Pancreas (tissue), 10 donors: Measurements from ENCODE around the gene SAMD13. TPM values are rescaled to one million over a fixed set of nuclear protein-coding genes. Genes with fewer than 3 reads are reported as not detected.
"Not testable (repeated sequence)": the region's sequence is repeated elsewhere in the genome, so short reads cannot be mapped to it uniquely, and the experiment has no call there.

ENCODE experiments used
- ATAC-seq, 4 donors: fragments of 200-7000 bp; cut with Tn5 transposase; one replicate each; pipeline versions ENCODE4 v1.8.0 to v1.9.1; 2020; ENCODE audit warnings: mild to moderate bottlenecking in 4 of 4, moderate library complexity in 4 of 4
- DNase-seq, 6 donors: peaks; one replicate each; pipeline ENCODE4 v3.0.0-alpha.2; 2020
- FAIRE-seq: peaks from 2 replicates; lab custom pipeline; 2012; peaks lifted over from hg19 to GRCh38; lab: Jason Lieb, UNC
- H3K27ac ChIP-seq, 4 donors: fragments of 200-600 bp; sonication (generic); 1 replicate in 3 of 4; 2 replicates in 1 of 4; pipeline versions ENCODE4 v1.5.0 to v1.8.0; 2020
- H3K27me3 ChIP-seq, 4 donors: fragments of 200-600 bp; one replicate each; pipeline ENCODE4 v1.8.0; 2021
- H3K36me3 ChIP-seq, 3 donors: fragments of 200-600 bp; sonication (generic) in 1 of 3; one replicate each; pipeline versions ENCODE4 v1.5.0 to v1.8.0; 2020 to 2021
- H3K4me1 ChIP-seq, 3 donors: fragments of 200-600 bp; one replicate each; pipeline ENCODE4 v1.8.0; 2021
- H3K4me3 ChIP-seq, 4 donors: fragments of 200-600 bp; sonication (generic) in 2 of 4; one replicate each; pipeline versions ENCODE4 v1.5.0 to v1.8.0; 2020 to 2021
- H3K9me3 ChIP-seq, 4 donors: fragments of 200-600 bp; one replicate each; pipeline ENCODE4 v1.8.0; 2021
- WGBS, 2 donors: extraction: QIAGEN DNeasy Blood & Tissue Kit; methylation state at CpG; one replicate each; pipeline ENCODE4 v1.1.7; 2013; 5-methylcytosine and 5-hydroxymethylcytosine counted together
- intact Hi-C, 3 donors: fragments of 100-400 bp; cut with DNase I; formaldehyde crosslinking; loops; one replicate each; pipeline versions ENCODE4 v1.11.1 to v1.14.2; 2022
- polyA plus RNA-seq, 2 donors: library from polyadenylated mRNA; stranded (reverse); fragments of 200-250 nt; gene quantifications; one replicate each; pipeline ENCODE4 v1.2.3, GENCODE V29; 2013
- total RNA-seq, 6 donors: library from RNA; stranded (reverse); fragmentation: NEBNext Ultra II Directional in 4 of 6; extraction: Animal tissue kit (Norgen Biotek cat#: 25700) in 4 of 6; gene quantifications; one replicate each; pipeline versions ENCODE4 v1.2.1 to v1.2.4, GENCODE V29; 2021 to 2023
- TF ChIP-seq, protein P1 (sequence below), 4 donors: fragments of 200-600 bp; sonication (generic) in 3 of 4; IDR thresholded peaks; one replicate each; pipeline versions ENCODE4 v1.5.0 to v1.8.0; 2021; ENCODE audit warnings: antibody characterized with exemption in 4 of 4
- donor health status: healthy with polysubstance abuse.
- donor health status: DM: no; HTN: no; CAD: no; lungs with moderate emphysema.
- donor health status: DM: no; HTN: no; CAD: no.
- donor health status: control.
- donor health status: control.
- donor health status: Bipolar disorder and iron deficiency.
- donor health status: DM: yes; HTN: yes; CAD: no.
- donor health status: DM: no; HTN: no; CAD: no.
- donor health status: DM: no; HTN: no; CAD: no.
- donor health status: DM: yes; HTN: yes; CAD: no.

Gene SAMD13
- total and polyA plus RNA-seq, 8 donors = 0.57 to 2.6 (median 0.67) TPM

DNA sequence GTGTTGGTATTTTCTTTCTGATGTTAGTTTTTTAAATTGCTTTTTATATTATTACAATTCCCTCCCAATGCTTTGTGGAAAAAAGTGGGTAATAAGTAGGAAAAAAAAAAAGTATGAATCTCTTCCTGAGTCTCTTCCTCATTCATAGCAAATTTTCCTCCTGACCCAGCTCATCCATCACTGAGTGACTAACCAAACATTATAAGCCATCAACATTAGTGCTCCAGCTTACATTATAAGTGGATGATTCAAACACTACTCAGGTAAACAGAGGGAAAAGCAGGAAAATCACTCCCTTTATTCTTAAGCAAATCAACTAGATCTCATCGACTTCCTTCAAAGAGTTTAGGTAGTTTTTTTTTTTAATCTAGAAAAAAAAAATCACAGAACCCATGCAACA lies 15.4 kb upstream of the SAMD13 start:
- peak in 1 of 4 donors; percentile 53 for ATAC-seq
- Histone ChIP-seq H3K27ac (no peak overlapping the region), H3K4me3 (no peak overlapping the region), H3K9me3 (peaks cover 0 to 3% (median 0%) of the 10 kb centered on the region in 4 donors), H3K36me3 (no peaks in the 10 kb centered on the region), H3K4me1 (no peaks in the 10 kb centered on the region), H3K27me3 (no peaks in the 10 kb centered on the region)
- TF ChIP-seq, protein P1, sequence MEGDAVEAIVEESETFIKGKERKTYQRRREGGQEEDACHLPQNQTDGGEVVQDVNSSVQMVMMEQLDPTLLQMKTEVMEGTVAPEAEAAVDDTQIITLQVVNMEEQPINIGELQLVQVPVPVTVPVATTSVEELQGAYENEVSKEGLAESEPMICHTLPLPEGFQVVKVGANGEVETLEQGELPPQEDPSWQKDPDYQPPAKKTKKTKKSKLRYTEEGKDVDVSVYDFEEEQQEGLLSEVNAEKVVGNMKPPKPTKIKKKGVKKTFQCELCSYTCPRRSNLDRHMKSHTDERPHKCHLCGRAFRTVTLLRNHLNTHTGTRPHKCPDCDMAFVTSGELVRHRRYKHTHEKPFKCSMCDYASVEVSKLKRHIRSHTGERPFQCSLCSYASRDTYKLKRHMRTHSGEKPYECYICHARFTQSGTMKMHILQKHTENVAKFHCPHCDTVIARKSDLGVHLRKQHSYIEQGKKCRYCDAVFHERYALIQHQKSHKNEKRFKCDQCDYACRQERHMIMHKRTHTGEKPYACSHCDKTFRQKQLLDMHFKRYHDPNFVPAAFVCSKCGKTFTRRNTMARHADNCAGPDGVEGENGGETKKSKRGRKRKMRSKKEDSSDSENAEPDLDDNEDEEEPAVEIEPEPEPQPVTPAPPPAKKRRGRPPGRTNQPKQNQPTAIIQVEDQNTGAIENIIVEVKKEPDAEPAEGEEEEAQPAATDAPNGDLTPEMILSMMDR (IDR thresholded peaks at IDR 0.05) = no peak
- FAIRE-seq = no peak
- DNase-seq = no peak
- WGBS, 2 donors = 74 to 81% methylated on average over 1 of the region's 1 CpG
- intact Hi-C loops = no loop called here

DNA sequence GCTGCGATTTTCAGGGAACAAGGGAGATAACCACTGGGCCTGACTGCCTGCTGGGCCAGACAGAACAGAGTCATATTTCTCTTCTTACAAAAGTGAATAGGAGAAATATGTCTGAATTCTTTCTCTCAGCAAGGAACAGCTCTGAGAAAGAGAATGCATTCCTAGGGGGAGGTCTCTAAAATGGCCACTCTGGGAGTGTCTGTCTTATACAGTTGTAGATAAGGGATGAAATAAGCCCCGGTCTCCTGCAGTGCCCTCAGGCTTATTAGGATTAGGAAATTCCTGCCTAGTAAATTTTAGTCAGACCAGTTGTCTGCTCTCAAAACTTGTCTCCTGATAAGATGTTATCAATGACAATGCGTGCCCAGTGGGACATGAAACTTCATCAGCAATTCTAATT lies 14.1 kb upstream of the SAMD13 start:
- H3K36me3 ChIP-seq, H3K27me3 ChIP-seq, H3K4me3 ChIP-seq, intact Hi-C loops, ATAC-seq, H3K27ac ChIP-seq, H3K9me3 ChIP-seq, H3K4me1 ChIP-seq, DNase-seq, FAIRE-seq: not testable (repeated sequence)
- 62 to 64% methylated on average over 3 of the region's 3 CpGs for WGBS, 2 donors

DNA sequence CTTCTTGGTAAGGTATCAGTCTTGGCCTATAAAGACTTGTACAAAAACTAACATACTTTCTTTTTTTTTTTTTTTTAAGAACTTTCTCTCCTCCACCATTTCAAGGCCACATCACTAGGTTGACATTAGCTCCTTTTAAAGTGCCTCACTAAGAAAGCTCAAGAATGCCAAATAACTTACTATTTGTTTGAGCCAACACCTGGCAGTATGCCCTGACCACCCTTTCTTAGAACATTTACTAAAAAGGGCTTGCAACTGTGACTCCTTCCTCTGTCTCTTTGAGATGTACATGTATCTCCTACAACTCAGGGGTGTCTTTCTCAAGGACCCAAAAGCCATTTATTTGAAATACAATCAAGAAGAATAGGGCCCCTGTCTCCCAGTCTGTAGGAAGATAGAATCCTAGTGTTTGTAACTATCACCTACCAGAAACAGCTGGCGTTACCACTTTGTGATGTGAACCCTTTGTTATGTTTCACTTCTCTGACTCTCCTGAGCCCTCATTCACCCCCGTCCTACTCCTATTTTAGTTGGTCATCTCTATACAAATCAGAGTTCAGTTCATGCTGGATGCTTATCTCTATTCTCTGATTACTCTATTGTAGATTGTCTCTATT lies 12.2 kb upstream of the SAMD13 start:
- Histone ChIP-seq H3K9me3 (peaks cover 0 to 3% (median 0%) of the 10 kb centered on the region in 4 donors), H3K4me3 (no peak overlapping the region), H3K27ac (no peak overlapping the region), H3K4me1 (no peaks in the 10 kb centered on the region), H3K36me3 (no peaks in the 10 kb centered on the region), H3K27me3 (no peaks in the 10 kb centered on the region)
- FAIRE-seq (no peak), DNase-seq (no peak), ATAC-seq (peak in 1 of 4 donors; percentile 35)
- 70 to 72% methylated on average over 2 of the region's 2 CpGs for WGBS, 2 donors
- TF ChIP-seq, protein P1 (IDR thresholded peaks at IDR 0.05) = no peak
- intact Hi-C loops = no loop called here

DNA sequence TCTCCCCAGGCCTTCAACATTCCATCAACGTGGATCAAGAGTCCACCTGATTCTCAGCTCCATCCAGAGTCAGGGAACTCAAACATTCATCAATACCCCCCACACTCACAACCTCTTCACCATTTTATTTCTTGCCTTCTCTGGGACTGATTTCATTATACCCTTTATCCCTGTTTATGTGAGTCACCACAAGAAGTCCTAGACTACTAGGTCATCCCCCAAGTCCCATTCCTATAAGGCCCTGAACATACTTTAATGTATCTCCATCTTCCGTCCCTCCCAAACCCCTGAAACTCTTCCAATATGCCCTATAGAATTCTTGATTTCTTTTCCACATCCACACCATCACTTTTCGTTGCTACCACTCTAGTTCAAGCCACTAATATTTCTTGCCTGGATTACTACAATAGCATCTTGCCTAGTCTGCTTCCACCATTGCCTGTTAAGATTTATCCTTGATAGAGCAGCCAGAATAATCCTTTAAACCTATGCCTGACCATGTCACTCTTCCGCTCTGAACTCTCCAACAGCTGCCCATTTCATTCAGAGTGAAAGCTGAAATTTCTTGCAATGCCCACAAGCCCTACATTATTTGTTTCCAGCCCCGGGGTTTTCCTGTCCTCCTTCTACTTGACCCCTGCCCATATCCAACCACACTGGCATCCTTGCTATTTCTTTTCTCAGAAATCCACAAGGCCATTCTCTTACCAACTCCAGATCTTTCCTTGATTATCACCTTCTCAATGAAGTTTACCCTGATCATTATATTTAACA lies 9.4 kb upstream of the SAMD13 start:
- WGBS, 2 donors = 90 to 91% methylated on average over 5 of the region's 5 CpGs
- Histone ChIP-seq H3K27me3 (no peaks in the 10 kb centered on the region), H3K4me1 (no peaks in the 10 kb centered on the region), H3K4me3 (no peak overlapping the region), H3K27ac (no peak overlapping the region), H3K36me3 (no peaks in the 10 kb centered on the region), H3K9me3 (peaks cover 0 to 3% (median 0%) of the 10 kb centered on the region in 4 donors)
- ATAC-seq (no peak), DNase-seq (no peak), FAIRE-seq (no peak)
- intact Hi-C loops = no loop called here
- TF ChIP-seq, protein P1 (IDR thresholded peaks at IDR 0.05) = no peak

DNA sequence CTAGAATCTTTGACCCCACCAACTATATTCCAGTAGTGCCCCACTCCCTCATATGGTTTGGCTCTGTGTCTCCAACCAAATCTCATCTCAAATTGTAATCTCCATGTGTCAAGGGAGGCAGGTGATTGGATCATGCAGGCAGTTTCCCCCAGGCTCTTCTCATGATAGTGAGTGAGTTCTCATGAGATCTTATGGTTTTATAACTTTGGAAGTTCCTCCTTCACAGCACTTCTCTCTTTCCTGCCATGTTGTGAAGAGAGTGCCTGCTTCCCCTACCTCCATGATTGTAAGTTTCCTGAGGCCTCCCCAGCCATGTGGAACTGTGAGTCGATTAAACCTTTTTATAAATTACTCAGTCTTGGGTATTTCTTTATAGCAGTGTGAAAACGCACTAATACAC lies 7.7 kb upstream of the SAMD13 start:
- no peaks in the 10 kb centered on the region for H3K9me3 ChIP-seq
- no peaks in the 10 kb centered on the region for H3K36me3 ChIP-seq
- no peak for FAIRE-seq
- H3K27me3 ChIP-seq = no peaks in the 10 kb centered on the region
- H3K4me1 ChIP-seq = no peaks in the 10 kb centered on the region
- H3K27ac ChIP-seq = no peak overlapping the region
- 85 to 89% methylated on average over 2 of the region's 2 CpGs for WGBS, 2 donors
- TF ChIP-seq, protein P1 (IDR thresholded peaks at IDR 0.05) = no peak
- no peak for ATAC-seq
- intact Hi-C loops = no loop called here
- no peak for DNase-seq
- H3K4me3 ChIP-seq = no peak overlapping the region
